GM12874 (cell line): Measurements from ENCODE around the gene NDFIP1.

Experiments
- CTCF ChIP-seq: IDR thresholded peaks from 2 replicates; pipeline ENCODE4 v1.5.1; 2011; ENCODE audit warnings: low read depth, mild to moderate bottlenecking, control low read depth, low read length, moderate library complexity; ENCODE audit not compliant: insufficient read depth

NDFIP1 gene

GRCh38 chr5:142082182-142082781 lies 26.3 kb upstream of the NDFIP1 start:
- no peak for TF ChIP-seq CTCF

GRCh38 chr5:142086229-142086628 lies 22.4 kb upstream of the NDFIP1 start:
- no peak for TF ChIP-seq CTCF

GRCh38 chr5:142086679-142087078 lies 21.9 kb upstream of the NDFIP1 start:
- TF ChIP-seq CTCF: no peak

- no peak for TF ChIP-seq CTCF
Measured at GRCh38 chr5:142087920-142088679, 20.5 kb upstream of the NDFIP1 start.

GRCh38 chr5:142091012-142091411 lies 17.6 kb upstream of the NDFIP1 start:
- TF ChIP-seq CTCF: no peak

GRCh38 chr5:142091922-142092321 lies 16.7 kb upstream of the NDFIP1 start:
- no peak for TF ChIP-seq CTCF

GRCh38 chr5:142095035-142095434 lies 13.5 kb upstream of the NDFIP1 start:
- no peak for TF ChIP-seq CTCF
